HG02623 (cell line): ENCODE measurements around the gene PDE10A.

Experiments used
- ATAC-seq: cut with Tn5 transposase; IDR thresholded peaks from one replicate; pipeline ENCODE4 v1.9.1; 2021; ENCODE audit warnings: moderate library complexity; ENCODE audit not compliant: unreplicated experiment

PDE10A gene

DNA sequence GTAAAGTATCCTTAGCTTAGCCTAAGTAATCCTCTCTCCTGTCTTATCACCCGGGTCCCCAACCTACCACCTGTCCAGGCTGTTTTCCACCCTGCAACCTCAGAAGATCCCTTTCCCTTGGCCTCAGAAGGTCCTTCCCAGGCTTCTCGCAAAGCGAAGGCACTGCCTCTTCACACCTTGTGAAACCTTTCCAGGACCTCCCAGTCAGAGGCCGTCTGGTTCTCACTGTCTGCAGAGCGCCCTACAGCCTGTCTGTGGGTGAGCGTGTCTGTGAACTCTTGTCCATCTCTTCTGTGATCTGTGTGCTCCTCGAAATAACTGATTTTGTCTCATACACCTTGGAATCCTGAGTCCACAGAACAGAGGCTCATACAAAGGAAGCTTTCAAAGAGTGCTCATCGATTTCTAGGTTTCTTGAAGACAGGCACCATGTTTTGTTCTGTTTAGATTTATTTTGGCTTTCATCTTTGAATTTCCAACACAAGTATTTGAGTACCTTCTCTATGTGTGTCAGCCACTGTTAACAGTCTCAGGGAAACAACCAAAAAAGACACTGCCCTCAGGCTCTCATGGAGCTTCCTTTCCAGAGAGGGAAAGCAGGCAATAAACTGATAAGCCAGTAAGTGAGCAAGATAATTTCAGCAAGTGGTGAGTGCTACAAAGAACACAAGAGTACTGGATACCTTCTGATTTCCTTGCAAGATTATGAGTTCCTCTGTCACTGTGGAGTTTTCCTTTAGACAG is 6.3 kb downstream of the PDE10A start:
- ATAC-seq: no peak

DNA sequence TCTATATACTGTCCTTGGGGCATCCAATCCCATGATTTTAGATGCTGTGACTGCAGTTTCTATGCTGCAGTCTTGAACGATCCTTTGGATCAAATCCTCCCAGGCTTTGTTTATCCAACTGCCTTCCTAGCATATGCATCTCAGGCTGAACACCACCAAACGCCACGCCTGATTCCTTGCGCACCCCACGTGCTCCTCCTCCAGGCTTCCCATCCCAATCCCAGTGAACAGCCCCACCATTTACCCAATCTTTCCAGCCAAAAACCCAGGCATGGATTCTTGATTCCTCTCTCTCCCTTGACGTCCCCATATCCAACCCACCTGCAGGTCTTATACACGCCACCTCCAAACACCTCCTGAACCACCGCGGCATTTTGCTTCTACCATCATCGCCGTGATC is 7.8 kb downstream of the PDE10A start:
- ATAC-seq: no peak

DNA sequence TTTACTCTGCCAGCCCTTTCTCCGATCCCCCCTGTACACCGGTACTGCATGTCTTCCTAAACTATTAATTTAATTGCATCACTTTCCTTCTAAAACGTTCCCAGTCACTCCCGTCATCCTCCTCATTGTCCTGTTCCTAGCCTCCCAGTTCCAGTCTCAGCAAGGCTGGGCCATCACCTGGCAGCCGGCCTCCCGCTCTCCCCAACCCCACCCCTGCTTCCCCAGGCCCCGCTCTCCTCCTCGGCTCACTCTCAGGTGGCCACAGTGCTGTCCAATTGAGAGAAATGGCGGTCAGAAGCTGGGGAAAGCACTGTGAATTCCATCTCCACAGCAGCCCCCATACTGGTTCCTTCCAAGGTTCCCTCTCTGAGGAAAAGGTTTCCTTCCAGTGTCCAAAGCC is 8.9 kb downstream of the PDE10A start:
- no peak for ATAC-seq

DNA sequence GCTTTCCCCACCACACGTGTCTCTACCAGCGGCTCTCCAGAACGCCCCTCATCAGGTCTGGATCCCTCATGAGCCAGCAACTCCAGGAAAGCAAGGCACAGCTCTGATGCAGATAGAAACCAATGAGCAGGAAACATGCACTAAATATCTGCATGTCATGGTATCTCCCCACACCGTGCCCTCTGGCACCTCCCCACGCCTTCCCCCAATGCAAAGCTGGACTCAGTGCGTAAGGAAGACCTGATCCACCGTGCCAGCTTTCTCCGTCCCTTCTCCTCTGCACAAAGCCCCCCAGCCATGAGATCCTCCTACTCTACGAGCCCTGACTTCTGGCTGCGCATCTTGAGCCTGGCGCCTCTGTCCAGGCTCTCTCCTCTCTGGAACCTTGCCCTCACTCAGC is 9.4 kb downstream of the PDE10A start:
- no peak for ATAC-seq

DNA sequence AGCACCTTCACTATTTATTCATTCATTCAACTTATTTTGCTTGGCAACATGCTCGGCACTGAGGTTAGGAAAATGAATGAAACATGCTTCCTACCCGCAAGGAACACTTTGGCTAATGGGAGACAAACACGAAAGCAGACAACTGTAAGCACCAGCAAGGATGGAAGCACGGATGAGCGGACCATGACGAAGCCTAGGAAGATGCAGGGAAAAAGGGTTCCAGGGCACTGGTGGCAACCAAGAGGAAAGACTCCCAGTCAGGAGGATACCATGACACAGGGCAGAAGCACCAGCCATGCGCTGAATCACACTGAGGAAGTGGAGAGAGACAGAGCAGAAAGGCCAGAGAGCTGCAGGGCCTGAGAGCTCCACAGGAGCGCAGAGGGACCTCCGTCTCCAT is 9.8 kb downstream of the PDE10A start:
- ATAC-seq: no peak

DNA sequence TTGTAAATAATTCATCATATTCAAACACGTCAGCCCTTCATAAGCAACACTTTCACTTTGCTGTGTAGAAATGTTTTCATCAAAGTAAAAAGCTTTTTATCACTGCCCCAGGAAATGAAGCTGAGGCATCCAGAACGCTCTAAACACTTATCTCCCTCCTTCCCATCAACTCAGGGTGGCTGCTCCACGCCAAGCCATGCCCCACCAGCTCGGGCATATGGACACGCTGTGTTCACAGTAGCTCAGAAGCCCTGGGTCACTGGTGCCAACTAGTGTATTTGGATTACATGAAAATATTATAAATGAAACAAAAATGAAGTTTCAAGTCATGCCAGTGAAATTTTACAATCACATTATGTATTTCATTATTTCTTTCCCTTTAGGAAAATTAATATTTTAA is 10.3 kb downstream of the PDE10A start:
- no peak for ATAC-seq

DNA sequence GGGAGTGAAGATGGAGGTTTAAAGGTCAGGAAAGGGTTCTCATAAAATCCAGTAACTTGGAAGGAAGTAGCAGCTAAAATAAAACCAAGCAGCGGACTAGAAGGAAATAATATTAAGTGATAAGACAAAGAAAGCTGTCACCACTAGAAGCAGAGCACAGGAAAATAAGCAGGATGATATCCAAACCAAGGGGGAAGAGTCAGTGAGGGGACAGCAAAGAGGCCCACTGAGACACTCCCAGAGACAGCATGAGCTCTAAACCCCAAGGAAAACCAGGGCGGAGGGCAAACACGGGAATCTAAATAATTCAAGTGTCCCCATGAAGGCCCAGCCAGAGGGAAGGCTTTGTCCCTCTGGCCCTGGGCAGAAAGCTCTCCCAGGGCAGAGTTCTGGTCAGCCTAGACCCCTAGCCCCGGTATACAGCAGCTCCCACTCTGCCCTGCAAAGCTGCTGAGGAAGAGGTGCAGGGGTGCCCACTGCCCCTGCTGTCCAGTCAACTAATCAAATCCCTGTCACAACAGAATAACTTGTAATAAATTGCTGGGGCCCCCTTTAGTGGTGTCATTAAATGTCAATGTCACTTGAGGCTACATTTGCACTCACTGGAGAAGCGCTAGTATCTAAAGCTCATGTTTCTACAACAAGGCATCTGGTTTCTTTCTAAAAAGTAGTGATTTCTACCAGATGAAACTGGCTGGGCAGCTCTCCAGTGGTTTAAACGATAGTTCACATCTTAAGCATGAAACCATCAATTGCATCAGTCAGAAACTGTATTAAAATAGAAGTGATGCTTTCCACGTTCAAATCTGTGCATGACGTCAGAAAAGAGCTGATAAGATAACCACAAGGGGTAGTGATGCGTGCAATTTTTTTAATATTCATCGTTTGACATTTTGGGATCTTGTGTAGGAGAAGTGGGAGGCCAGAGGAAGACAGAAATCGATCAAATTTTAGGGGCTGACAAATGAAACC is 13.6 kb downstream of the PDE10A start:
- ATAC-seq: no peak

DNA sequence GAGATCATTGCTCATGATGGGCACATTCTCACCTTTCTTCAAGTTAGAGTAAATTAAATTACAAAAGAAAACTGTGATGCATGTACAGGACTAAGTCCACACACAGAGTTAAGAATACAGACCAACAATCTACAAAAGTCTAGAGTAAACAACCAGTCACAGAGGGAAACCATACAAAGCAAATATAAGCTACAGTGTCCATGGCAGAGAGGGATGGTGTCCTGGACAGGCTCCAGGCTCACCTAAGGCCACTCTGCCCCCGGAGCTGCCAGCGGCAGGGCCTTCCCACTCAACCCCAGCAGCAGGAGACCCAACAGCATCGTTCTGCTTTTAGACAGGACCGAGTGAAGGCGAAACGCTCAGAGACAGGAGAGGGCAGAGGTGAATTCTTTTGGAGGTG is 16.0 kb downstream of the PDE10A start:
- no peak for ATAC-seq

DNA sequence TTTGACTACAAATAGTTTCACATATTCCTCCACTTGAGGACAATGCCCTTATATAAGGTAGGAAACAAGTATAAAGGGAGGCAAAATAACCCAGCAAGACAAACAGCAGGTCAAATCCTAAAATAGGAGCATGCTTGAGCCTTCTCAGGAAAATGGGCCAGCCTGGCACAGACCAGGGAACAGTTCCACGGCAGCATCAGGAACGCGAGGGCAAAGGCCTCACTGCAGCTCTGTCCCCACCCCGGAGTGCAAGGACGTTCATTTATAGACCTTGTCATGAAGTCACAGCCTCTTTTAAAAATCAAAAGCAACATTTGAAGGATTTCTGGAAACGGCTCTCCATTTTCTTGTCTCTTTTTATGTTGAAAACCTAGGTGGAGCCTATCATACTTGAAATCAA is 17.1 kb downstream of the PDE10A start:
- no peak for ATAC-seq

DNA sequence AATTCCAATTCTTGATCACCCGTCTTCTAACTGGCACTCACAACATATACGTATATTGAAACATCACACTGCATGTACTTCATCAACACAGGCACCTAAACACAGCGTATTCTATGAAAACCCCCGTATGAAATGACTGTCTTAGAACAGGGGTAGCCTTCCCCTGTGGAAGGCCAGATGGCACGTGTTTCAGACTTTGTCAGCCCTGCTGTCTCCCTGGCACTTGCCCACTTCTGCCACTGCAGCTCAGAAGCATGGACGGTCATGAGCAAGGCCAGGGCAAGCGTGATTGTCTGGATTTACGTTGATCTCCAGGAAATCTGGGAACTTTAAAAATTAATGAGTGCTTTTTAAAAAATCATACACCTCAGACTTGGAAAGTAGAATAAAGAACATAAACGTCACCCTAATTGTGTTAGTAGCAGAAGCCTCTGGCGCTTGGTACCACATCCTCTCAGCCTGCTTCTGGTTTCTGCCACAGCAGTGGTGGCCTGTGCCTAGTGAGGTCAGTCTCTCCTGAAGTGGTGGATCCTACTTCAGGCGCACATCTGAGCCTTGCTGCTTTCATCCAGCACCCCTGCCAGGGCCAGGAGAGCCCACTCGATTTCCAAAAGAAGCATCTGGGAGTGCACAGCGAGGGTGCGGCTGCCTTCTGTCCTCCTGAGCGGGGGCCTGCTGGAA is 18.3 kb downstream of the PDE10A start:
- no peak for ATAC-seq

DNA sequence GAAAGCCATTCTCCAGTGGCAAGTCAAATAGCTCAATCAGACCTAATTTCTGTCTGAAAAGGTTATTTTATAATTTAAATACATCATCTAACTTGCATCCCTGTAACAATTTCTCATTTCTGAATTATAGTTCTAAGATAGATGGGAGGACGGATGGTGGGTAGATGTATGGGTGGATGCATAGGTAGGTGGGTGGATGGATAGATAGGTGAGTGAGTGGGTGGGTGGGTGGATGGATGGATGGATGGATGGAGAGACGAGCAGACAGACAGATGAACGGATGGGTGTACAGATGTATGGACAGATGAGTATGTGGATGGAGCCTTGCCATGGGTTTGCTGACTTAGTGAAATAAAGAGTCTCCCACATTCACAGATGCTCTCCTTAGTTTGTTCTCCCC is 20.0 kb downstream of the PDE10A start:
- ATAC-seq: no peak

DNA sequence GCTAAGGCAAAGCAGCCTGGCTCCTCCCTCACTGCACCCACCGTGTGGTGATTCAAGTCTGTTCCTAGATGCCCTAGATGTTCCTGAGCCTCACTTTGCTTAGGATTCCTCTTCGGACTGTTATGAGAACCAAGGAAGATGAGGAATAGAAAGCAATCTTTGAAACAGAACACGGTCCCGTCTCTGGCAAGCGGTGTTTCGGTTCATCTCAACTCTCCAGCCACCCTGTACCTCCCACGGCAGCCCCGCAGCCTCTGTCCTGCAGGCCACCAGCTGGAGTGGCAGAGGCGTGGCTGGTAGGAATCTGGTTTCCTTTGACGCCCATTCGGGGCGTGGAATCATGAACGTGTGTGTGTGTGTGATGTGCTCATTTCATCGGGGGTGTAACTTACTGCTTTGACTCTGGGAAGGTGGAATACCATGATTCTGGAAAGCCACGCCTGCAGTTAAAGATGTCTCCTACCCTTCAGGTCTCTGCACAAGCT is 21.3 kb downstream of the PDE10A start:
- ATAC-seq: no peak

DNA sequence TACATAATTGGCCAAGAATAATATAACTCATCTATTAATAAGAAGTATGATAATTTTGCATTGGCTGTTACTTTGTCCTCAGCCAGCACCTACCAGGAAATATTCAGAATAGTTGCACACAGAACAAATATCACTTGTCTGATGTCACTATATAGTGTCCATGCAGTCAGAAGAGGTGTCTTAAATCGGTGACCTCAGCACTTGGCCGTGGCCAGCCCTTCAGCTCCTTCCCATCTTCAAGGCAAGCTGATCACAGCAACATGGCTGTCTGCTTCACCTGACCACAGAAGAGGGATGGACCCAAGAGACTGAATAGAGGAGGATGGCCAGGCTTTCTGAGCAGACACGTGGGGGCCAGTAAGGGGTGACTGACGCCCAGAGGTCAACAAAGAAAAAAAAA is 22.2 kb downstream of the PDE10A start:
- ATAC-seq: no peak

DNA sequence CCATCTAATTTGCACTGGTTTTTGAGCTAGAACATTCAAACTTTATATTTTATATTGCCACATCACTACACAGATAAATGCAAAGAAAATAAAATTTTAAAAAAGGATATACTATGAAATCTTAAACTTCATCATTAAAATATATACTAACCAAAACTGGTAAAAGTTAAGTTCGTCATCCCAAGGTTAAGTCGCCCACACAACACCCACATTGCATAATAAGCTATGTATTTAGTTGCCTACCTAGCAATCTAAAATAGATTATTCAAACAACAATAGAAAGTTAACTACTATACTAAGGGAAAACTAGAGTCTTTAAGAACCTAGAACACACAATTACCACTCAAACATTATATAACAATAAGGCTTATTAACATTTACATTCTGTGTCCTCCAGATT is 24.5 kb downstream of the PDE10A start:
- ATAC-seq: no peak

DNA sequence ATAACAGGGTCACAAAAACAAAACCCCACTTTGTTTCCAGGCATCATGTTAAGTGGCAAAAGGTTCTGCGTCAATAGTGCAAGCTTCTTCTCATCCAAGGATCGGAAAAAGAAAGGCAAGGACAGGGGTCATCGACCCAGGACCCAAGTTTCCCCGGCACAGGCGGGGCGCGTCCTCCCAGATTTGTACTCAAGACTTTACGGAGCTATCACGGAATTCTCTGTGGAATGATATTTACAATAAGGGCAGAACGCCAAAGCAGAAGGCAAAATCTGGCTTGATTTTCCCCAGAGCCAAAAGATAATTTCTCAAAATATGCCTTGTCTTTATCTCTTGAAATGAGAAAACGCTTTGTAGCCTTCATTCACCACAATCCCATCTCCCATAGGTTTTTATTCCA is 25.5 kb downstream of the PDE10A start:
- ATAC-seq: no peak

DNA sequence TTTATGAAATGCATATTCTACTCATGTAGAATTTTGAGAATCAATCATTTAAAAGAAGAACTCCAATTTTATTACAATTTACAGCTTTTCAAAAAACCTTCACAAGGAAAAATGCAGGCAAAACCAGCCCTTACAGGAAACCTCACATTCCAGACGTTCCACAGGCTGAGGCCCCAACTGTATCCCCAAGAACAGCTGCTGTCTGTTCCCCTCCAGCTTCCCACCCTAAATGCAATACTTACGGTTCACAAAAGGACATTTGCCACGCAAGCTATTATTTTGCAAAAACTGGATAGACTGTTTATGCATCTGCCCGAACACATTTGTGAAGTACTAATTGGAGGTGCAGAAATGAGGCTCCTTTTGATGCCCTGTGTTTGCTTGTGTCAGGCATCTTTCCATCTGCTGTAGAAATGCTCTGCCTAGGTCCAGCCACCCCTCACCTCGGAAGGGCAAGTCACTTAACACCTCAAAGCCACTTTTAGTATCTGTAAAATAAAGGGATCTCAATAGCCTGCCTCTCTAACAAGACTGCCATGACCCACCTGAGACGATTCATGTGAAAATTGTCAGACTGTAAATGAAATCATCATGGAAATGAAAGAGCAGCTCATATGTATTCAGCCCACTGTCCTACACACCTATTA is 26.5 kb downstream of the PDE10A start:
- no peak for ATAC-seq

DNA sequence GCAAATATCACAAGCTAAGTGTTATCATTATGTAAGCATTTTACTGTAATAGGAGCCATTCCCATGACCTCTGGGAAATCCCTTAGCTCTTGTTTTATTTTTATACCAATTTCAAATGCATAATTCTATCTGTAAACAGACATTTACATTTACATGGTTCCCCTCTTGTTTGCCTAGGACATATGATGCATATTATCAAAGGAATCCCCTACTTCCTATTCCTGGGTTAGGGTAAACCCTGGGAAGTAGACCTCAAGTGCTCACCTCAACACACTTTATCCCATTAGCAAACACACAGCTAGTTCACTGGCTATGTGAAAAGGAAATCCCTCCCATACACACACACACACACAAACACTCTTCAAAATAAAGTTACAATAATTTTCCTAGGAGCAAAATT is 27.1 kb downstream of the PDE10A start:
- no peak for ATAC-seq

DNA sequence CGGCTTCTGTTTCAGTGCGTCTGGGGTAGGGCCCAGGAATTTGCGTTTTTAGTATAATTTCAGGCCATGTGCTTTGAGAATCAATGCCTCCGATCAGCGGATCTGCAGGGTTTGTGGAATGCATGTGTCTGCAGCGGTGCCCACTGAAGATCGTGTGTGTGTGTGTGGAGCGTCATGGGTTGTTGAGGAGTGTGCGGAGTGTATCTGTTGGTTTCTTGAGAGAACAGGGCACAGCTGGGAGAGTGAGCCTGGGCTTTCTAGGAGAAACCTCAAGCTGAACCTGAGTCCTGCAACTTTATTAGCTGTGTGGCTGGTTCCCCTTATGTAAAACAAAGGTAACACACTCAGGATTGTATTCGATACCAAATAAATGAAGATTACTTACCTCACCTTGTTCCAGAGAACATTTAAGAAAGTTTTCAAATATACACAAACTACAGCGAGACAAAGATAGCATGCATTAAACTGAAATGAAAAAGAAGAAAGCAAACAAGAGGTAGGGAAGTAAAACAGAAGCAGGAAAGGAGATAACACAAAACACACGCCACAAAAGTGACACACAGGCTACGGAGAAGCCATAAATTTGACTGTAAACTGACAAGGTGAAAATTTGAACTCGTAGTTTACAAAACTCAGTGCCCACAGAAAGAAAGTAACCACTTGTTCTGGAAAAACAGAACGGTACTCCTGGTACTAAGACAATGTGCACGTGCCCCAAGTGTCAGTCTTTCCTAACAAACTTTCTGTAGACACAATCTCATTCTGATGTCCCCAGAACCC is 28.8 kb downstream of the PDE10A start:
- ATAC-seq: no peak

DNA sequence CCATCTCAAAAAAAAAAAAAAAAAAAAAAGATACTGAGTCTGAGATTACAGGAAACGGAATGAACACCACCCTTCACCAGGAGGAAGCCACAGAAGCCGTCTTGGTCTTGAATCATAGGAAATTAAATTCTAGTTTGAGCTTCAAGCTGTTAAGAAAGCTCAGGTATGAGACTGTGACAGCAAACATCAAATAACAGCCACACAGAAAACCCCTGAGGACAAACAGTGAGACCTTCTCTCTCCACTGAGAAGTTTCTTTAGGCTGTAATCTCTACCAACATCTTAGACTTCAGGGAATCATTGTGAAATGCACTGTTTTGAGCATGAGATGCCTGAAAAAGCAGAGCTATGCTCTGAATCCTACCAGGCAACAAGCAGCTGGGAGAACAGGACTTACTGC is 30.8 kb downstream of the PDE10A start:
- ATAC-seq: no peak

DNA sequence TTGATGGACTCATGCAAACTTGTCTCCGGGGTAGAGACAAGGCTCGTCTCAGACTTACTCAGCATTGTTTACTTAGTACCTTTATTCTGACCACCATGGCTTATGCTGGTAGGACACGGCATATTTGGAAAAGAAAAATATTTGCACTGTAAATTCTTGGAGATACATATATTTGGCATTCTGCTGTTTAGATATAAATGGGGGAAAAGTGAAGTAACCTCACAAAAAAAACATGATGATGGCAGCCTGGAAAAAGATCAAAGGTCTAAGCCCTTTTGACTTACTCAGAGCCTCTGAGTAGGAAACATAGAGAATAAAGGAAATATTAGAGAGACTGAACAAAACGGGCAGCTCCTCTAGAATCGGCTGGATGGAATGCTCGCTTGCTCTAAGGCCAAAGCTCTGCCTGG is 32.5 kb downstream of the PDE10A start:
- no peak for ATAC-seq
